A549 treated with CpdA at 1 μM for 4 hours (cell line): ENCODE data around the gene KXD1. TPM values are rescaled to one million over a fixed set of nuclear protein-coding genes. Genes with fewer than 3 reads are reported as not detected.

Source experiments
- total RNA-seq: library from RNA; stranded (reverse); fragments of 200-300 nt; extraction: Qiagen RNA extraction; gene quantifications from 5 replicates; pipeline ENCODE4 v1.2.3, GENCODE V29; 2022; ENCODE audit warnings: low read depth

The KXD1 gene
- 74.2 to 107 TPM (median 101 TPM) in 5 replicates for total RNA-seq

GRCh38 chr19:18557411-18558201, at the start of gene KXD1:
KXD1 (plus strand) TSS chr19:18557870; CDS start chr19:18562057, 4,187 bp downstream.

GRCh38 chr19:18521692-18522123, 36.0 kb upstream of the KXD1 start, which contains the start of gene ELL:
ELL (minus strand) TSS chr19:18522070; CDS start chr19:18522055, 15 bp downstream.

GRCh38 chr19:18542941-18543813, 14.5 kb upstream of the KXD1 start, which contains the start of gene FKBP8:
FKBP8 (minus strand) TSS chr19:18543573; CDS start chr19:18541970, 1,603 bp downstream.

GRCh38 chr19:18571564-18572344, 14.1 kb downstream of the KXD1 start, which contains the start of gene UBA52:
UBA52 (plus strand) TSS chr19:18571857; CDS start chr19:18573301, 1,444 bp downstream.

GRCh38 chr19:18588611-18589379, 31.1 kb downstream of the KXD1 start, which contains the start of gene REX1BD:
REX1BD (plus strand) TSS chr19:18588798; CDS start chr19:18588802, 4 bp downstream.

GRCh38 chr19:18606281-18607225, 48.9 kb downstream of the KXD1 start, which contains the start of gene CRLF1:
CRLF1 (minus strand) TSS chr19:18606799; CDS start chr19:18606656, 143 bp downstream.

GRCh38 chr19:18612772-18613588, 55.3 kb downstream of the KXD1 start, which contains the start of gene TMEM59L:
TMEM59L (plus strand) TSS chr19:18612870; CDS start chr19:18612959, 89 bp downstream.

Other genes starting within 250 kb of the KXD1 start
- gene LSM4, start 234.8 kb upstream of the KXD1 start, total RNA-seq: 212 to 240 TPM (median 230 TPM) in 5 replicates
- gene PGPEP1, start 217.3 kb upstream of the KXD1 start, total RNA-seq: 2.2 to 3.7 TPM (median 3.6 TPM) in 5 replicates
- gene GDF15, start 171.7 kb upstream of the KXD1 start, total RNA-seq: 32.5 to 82.2 TPM (median 56.6 TPM) in 5 replicates
- 0.05 TPM in 2 of 5 replicates, not detected in the others for gene LRRC25, start 160.2 kb upstream of the KXD1 start, total RNA-seq
- 35.0 to 58.4 TPM (median 53.9 TPM) in 5 replicates for gene SSBP4, start 138.5 kb upstream of the KXD1 start, total RNA-seq
- gene ISYNA1, start 119.7 kb upstream of the KXD1 start, total RNA-seq: 31.8 to 43.0 TPM (median 41.5 TPM) in 5 replicates
- 4.0 to 5.2 TPM (median 5.0 TPM) in 5 replicates for gene ELL, start 35.8 kb upstream of the KXD1 start, total RNA-seq
- 122 to 156 TPM (median 144 TPM) in 5 replicates for gene FKBP8, start 14.3 kb upstream of the KXD1 start, total RNA-seq
- 972 to 1,227 TPM (median 1,167 TPM) in 5 replicates for gene UBA52, start 14.0 kb downstream of the KXD1 start, total RNA-seq
- 43.1 to 59.2 TPM (median 55.1 TPM) in 5 replicates for gene REX1BD, start 30.9 kb downstream of the KXD1 start, total RNA-seq
- gene CRLF1, start 48.9 kb downstream of the KXD1 start, total RNA-seq: 1.9 to 4.5 TPM (median 2.2 TPM) in 5 replicates
- 4.2 to 6.2 TPM (median 5.2 TPM) in 5 replicates for gene TMEM59L, start 55.0 kb downstream of the KXD1 start, total RNA-seq
- gene KLHL26, start 79.2 kb downstream of the KXD1 start, total RNA-seq: 2.3 to 3.8 TPM (median 3.1 TPM) in 5 replicates
- gene CRTC1, start 125.8 kb downstream of the KXD1 start, total RNA-seq: 3.9 to 5.7 TPM (median 4.5 TPM) in 5 replicates
- 0.03 TPM in 1 of 5 replicates, not detected in the others for gene COMP, start 233.4 kb downstream of the KXD1 start, total RNA-seq